GM12801 (cell line): ENCODE results near the gene BOD1.

Source experiments
- TF ChIP-seq, protein P1 (sequence below): IDR thresholded peaks from one replicate; pipeline ENCODE4 v1.5.1; 2011; ENCODE audit warnings: control low read depth; ENCODE audit not compliant: insufficient read length; ENCODE audit errors: extremely low read depth

BOD1 gene

DNA sequence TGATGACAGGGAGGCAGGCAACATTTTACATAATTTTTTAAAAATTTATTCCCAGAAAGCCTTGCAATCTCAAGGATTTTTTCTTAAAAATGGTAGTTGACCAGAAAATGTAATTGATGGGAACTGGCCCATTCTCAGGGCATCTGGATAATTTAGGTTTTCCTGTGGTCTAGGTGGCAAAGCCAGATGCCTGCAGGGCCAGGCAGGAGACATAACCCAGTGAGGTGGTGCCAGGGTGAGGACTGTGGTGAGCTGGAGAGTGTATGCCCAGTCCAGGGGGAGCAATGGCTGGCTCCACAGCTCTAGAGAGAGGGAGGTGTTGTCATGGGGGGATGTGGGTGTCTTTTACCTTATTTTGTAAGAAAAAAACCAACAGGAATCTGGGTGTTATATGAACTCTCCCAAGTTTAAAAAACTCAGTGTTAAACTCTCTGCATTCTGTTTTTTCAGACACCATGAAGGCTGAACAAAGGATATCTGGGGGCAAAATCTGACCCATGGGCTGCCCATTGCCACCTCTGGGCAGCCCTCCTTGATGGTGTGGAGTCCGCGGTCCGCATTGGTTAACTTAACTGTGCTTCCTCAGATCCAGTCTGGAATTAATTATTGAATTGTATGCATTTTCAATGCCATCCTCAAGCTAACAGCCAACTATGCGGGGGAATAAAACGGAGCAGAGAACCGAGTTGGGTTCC lies 43.9 kb downstream of the BOD1 start:
- TF ChIP-seq, protein P1, sequence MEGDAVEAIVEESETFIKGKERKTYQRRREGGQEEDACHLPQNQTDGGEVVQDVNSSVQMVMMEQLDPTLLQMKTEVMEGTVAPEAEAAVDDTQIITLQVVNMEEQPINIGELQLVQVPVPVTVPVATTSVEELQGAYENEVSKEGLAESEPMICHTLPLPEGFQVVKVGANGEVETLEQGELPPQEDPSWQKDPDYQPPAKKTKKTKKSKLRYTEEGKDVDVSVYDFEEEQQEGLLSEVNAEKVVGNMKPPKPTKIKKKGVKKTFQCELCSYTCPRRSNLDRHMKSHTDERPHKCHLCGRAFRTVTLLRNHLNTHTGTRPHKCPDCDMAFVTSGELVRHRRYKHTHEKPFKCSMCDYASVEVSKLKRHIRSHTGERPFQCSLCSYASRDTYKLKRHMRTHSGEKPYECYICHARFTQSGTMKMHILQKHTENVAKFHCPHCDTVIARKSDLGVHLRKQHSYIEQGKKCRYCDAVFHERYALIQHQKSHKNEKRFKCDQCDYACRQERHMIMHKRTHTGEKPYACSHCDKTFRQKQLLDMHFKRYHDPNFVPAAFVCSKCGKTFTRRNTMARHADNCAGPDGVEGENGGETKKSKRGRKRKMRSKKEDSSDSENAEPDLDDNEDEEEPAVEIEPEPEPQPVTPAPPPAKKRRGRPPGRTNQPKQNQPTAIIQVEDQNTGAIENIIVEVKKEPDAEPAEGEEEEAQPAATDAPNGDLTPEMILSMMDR, result no peak

DNA sequence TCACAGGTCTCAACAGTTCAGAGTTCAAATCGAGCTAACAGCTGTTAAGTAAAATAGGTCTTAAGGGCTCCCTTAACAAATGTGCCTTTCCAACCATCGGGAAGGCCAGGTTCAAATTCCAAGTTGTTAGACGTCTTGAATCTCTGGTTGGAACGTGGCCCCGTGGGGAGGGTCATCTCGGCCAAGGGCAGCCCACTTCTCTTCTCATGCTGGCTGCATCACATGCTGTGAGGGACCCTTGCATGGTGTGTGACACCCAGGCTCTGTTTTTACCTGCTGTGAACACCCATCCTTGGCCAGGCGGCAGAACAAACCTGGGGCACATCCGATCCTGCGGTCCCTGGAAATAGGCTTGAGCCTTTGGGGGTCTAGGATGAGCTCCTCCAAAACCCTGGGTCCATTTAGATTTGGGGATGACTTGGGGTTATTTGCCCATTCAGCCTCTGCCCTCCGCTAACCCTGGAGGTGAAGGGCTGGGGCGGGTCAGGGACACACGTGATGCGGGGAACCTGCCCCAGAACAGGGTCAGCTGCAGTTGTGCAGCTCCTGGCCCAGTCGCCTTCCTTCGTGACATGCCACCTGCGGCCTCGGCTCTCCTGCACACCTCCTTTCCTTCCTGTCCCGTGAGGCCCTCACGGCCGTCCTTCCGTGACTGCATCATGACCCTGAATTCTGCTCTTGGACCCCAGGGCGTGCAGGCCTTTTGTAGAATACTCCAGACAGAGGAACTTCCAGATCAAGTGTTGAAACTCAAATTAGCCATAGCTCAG lies 45.9 kb downstream of the BOD1 start:
- TF ChIP-seq, protein P1, result no peak

DNA sequence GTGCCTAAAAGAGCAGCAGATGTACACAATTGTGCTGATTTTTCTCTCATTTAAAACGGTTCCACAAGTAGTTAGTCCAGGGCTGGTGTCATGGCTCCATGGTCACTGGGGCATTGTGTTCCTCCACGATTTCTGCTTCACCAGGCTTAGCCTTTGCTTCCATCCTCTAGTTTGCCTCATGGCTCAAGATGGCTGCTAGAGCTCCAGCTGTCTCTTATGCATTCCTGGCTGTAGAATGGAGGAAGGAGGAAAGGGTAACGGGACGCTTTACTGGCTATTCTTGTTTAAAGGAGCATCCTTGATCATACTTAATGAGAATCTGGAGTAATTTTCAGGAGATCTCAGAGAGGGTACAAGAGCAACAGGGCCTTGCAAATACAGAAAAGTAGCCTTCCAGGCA lies 47.7 kb downstream of the BOD1 start:
- TF ChIP-seq, protein P1, result no peak

DNA sequence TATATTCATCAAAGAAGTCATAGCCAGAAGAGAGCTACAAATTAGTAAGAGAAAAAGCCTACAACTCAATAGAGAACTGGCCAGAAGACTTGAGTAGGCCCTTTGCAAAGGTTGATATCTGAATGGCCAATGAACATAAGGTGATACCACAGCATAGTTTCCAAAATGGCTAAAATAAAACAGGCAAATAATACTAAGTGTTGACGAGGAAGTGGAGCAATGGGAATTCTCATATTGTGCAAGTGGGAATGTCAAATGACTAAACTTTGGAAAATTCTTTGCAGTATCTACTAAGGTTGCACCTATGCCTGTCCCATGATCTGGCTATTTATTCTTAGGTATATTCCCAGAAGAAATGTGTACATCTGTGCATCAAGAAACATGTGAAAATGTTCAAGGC lies 48.3 kb downstream of the BOD1 start:
- TF ChIP-seq, protein P1, result no peak

- TF ChIP-seq, protein P1, result no peak
These were observed 48.9 kb downstream of the BOD1 start for GRCh38 chr5:173567548-173567947.

DNA sequence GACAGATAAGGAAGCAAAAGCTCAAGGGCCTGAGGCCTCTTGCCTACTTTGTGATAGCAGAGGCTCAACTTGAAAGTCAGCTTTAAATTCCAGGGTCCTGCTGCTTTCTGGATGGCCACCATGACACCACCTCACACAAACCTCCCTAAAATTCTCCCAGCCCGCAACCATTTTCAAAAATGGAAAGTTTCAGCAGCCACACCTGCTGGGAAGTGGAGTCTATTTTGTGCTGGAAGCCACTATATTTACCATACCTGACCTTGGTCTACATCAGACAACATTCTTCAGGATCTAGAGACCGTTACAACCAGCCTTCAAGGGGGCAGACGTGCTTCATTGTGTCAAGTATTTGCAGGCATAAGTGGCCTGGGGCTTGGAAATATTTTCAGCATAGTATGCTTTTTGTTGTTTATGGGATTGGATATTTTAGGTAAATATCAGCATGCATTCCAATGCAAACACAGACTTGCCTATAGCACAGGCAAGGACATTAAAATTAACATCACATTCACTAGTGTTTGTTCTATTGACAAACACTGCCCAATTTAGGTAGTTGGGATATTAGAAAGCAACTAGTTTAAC lies 50.9 kb downstream of the BOD1 start:
- TF ChIP-seq, protein P1, result no peak

DNA sequence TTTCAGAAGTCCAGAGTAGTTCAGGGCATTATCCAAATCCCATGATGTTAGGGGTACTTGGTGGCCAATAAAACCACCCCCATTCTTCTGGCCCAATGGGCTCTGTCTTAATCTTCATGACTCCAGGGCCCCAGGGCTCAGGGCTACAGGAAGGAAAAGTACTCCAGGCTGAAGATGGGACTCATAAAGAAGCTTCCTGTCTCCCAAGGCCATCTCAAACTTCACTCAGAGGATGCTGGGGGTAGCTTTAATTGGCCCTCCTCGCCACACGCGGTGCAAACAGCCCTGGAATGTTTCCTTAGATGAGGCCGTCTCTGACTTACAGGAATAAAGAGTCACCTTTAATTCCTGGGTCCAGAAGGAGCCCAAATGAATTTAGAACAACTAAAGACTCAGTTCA lies 52.3 kb downstream of the BOD1 start:
- TF ChIP-seq, protein P1, result no peak
